ENCODE measurements around the gene DBNL.
A peak's percentile ranks its signal among the peaks of the same experiment; 100 is the strongest.
"Not testable (repeated sequence)": the region's sequence is repeated elsewhere in the genome, so short reads cannot be mapped to it uniquely, and the experiment has no call there.

DBNL gene

DNA sequence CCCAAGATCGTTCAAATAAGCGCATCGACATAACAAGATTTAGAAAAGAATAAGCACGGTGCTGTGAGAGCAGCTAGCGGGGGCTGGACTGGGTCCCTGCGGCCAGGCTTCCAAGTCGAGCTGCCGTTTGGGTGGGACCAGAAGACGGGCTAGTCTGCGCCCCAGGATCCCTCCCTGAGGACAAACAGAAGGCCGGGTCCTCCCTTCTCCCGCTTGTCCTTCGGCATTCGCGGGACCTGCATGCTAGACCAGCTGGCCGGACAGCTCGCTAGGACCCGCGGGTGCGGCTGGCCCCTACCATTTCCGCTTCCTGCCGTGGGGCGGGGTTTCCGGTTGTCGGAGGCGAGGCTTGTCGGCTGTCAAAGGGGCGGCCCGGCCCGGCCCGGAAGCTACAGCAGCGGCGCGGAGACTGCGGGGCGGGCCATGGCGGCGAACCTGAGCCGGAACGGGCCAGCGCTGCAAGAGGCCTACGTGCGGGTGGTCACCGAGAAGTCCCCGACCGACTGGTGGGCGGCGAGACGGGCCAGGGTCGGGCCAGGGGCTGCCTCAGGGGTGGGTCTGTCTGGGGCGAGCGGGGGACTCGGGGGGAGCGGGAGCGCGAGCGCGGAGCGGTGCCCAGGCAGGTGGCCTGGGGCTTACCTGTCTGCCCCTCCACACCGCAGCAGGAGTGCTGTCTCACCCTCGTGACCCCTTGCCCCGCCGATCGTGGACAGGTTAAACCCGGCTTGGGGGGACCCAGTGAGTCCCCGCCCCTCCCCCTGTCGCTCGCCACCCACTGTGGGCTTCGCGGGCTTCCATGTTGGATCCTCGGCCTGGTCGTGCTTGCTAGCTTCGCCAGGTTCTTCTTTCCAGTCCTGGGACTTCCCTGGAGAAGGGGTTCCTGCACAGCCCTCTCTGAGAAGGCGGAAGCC, at the start of gene DBNL:
Gene DBNL, plus strand, starts transcription at position 388 of the 911 bp plus-strand sequence. Its CDS starts 36 bp downstream, at position 424.
- DNase-seq (ENCODE audit: low spot score), result peak; percentile 94
- TF ChIP-seq, protein P1, sequence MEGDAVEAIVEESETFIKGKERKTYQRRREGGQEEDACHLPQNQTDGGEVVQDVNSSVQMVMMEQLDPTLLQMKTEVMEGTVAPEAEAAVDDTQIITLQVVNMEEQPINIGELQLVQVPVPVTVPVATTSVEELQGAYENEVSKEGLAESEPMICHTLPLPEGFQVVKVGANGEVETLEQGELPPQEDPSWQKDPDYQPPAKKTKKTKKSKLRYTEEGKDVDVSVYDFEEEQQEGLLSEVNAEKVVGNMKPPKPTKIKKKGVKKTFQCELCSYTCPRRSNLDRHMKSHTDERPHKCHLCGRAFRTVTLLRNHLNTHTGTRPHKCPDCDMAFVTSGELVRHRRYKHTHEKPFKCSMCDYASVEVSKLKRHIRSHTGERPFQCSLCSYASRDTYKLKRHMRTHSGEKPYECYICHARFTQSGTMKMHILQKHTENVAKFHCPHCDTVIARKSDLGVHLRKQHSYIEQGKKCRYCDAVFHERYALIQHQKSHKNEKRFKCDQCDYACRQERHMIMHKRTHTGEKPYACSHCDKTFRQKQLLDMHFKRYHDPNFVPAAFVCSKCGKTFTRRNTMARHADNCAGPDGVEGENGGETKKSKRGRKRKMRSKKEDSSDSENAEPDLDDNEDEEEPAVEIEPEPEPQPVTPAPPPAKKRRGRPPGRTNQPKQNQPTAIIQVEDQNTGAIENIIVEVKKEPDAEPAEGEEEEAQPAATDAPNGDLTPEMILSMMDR (IDR thresholded peaks at IDR 0.05; ENCODE audit: extremely low read depth, missing control alignments), result no peak

DNA sequence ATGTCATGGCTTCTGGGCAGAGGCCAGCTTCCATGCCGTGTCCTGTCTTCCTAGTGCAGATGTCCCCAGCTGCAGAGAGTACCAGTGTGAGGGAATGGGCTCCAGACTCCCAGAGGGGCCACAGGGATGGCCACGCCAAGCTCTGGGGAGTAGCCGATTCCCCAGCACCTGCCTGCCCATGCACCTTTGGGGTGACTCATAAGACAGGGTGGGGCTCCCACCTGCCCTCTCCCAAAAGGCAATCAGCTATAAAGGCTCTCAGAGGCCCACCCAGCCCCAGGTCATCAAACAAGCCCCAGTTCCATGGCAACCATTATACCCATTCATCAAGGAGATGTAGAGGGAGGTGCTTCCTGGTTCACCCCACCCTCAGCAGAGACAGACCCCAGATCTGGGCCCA, 47.0 kb upstream of the DBNL start, which contains the start of gene SPDYE1:
Gene SPDYE1, plus strand, starts transcription at position 366 of the 400 bp plus-strand sequence. CDS start 2,053 bp downstream, outside the sequence.
- not testable (repeated sequence) for DNase-seq (ENCODE audit: low spot score)

DNA sequence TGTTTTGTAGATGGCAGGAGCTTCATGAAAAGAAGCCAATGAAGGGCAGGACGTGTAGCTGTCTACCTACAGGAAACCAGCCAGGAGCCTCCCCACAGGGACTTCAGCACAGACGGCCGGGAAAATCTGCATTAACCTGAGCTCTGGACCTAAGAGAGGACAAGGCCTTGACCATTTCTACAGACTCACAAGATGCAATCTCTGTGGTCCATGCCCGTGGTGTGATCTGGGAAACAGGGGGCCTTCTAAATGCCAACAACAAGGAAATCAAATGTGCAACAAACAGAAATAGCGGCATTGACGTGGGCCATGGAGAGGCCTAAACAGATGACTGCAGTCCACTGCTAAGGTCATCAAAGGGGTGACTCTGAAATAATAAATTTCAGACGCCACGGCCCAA, 32.4 kb upstream of the DBNL start:
- not testable (repeated sequence) for DNase-seq (ENCODE audit: low spot score)

DNA sequence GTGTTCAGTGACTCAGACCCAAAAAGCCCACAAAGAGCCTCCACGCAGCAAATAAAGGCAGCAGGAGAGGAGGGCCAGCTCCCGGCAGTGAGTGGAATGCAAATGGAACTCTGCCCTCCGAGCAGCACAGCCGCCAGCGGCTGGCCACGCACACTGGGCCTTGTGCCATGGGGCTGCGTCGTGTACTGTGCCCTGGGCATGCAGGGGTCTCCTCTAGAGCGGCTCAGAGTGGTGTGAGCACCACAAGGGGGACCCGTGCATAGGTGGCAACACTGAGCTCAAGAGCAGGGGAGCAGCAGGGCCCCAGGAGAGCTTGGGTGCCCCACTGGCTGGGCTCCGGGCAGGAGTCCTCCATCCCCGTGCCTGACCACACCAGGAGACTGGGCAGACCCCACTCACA, 29.4 kb upstream of the DBNL start:
- not testable (repeated sequence) for DNase-seq (ENCODE audit: low spot score)

DNA sequence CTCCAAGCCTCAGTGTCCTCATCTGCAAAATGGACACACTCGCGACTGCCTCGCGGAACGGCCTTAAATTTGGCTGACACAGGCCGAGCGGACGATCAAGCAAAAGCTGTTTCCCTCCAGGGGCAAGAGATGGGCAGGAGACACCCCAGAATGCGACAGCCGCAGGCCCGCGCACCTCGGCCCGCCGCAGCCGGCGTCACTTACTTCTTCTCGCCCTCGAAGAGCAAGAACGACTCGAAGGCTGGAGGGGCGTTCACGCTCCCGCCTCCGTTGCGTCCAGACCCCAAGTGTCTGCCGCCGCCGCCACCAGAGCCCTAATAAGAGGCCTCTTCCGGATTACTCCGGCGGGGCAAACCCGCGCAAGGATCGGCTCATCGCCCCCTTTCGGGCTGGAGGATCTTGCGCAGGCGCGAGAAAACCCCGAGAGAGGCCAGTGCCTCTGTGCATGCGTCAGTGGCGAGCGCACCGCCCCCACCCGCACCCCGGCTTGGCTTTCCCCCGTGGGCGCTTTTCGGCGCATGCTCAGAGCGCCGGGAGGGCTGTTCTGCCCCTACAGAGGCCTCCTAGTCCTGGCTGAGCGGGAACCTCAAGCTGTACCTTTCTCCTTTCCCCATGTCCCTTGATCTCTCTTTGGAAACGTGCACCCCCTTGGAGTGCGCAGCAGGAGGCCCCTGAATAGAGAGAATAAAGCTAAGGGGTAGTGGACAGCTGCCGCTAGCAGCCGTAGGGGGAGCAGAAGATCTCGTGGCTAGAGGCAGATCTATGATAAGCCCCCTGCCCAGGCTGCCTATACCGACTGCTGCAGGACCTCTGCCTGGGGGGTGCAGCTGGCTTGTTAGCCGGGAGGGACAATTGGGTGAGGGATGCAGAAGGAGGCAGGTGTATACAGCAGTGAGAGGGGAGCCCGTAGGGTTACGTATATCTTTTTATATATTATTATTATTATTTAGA, 25.4 kb upstream of the DBNL start:
- TF ChIP-seq, protein P1 (IDR thresholded peaks at IDR 0.05; ENCODE audit: extremely low read depth, missing control alignments), result peak; percentile 61
- DNase-seq (ENCODE audit: low spot score), result peak; percentile 97

DNA sequence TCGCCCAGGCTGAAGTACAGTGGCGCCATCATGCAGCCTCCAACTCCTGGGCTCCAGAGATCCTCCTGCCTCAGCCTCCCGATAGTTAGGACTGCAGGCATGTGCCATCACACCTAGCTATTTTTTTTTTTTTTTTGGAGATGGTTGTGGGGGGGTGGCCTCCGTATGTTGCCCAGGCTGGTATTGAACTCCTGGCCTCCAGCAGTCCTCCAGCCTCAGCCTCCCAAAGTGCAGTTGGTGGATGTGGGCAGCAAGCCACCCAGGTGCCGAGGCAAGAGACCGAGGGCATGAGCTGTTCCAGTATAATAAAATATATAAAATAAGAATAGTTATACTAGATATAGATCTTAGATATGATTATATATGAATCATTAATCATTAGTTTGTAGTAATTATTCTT, 24.7 kb upstream of the DBNL start:
- DNase-seq (ENCODE audit: low spot score), result not testable (repeated sequence)

DNA sequence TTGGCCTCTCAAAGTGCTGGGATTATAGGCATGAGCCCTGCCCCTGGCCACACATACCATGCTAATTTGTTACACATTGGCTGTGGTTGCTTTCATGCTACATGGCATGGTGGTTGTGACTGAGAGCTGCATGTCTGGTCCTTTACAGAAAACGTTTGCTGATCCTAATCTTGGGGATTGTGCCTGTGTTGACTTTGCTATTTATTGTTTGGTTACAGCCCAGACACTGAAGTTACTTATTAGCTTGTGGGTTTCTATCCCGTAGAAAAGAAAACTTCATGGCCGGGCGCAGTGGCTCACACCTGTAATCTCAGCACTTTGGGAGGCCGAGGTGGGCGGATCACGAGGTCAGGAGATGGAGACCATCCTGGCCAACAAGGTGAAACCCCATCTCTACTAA, 22.4 kb upstream of the DBNL start:
- not testable (repeated sequence) for DNase-seq (ENCODE audit: low spot score)

DNA sequence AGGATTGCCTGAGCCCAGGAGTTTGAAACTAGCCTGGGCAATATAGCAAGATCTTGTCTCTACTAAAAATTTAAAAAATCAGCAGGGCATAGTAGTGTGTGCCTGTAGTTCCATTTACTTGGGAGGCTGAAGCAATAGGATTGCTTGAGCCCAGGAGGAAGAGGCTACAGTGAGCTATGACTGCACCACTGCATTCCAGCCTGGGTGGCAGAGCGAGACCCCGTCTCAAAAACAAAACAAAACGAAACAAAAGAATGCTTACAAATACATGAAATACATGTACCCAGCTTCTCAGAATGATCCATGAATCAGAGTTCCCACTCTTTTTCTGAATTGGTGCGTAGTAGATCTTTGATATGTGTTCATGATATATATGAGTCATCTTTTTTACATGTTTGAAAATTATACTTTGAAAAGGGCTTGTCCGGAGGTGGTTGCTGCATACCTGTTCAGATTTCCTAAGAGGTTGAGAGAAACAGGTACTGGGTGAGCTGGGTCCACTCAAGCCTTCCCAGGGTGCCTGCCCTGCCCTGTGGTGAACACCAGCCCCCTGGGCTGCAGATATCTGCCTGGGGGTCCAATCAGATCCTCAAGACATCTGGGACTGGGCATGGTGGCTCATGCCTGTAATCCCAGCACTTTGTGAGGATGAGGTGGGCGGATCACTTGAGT, 21.6 kb upstream of the DBNL start:
- DNase-seq (ENCODE audit: low spot score), result not testable (repeated sequence)

DNA sequence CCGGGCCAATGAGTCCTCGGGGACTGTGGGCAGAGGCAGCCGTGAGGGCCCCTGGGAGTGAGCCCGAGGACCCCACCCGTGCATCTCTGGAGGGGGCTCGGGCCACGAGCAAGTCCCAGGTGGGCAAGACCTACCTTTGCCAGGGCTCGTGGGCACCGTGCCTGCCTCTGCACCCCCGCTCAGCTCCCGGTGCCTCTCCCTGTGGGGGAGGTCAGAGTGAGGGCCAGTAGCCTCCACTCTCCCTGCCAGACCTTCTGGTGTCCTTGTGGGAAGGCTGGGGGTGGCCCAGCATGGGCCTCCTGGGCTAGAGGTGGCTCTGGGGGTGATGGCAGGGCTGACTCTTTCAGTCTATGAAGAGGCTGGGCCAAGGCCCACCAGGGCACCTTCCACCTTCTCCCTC, 15.1 kb upstream of the DBNL start:
- not testable (repeated sequence) for DNase-seq (ENCODE audit: low spot score)

DNA sequence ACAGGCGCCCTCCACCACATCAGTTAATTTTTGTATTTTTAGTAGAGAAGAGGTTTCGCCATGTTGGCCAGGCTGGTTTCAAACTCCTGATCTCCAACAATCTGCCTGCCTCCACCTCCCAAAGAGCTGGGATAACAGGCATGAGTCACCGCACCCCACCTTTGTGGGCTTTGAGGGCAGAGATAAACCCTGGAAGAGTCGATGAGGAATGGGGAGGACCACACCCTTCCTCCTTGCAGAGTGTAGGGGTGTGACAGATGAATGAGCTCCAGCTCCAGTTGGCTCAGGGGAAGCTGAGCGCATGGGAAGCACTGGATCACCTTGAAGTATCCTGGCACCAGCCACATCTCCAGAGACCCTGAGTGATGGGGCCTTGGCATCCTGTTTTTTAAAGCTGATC, 14.5 kb upstream of the DBNL start:
- DNase-seq (ENCODE audit: low spot score), result not testable (repeated sequence)

DNA sequence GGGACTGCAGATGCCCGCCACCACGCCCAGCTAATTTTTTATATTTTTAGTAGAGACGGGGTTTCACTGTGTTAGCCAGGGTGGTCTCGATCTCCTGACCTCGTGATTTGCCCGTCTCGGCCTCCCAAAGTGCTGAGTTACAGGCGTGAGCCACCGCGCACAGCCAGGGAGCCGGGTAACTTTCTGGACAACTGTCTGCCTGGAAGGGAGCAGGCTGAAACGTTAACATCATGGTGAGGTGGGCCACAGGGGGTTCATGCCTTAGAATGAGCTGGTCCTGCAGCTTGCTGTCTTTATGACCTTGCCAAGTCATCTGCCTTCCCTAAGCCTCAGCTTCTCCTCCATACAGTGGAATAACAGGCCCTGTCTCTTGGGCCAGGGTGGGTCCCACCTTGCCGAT, 13.2 kb upstream of the DBNL start:
- DNase-seq (ENCODE audit: low spot score), result not testable (repeated sequence)

DNA sequence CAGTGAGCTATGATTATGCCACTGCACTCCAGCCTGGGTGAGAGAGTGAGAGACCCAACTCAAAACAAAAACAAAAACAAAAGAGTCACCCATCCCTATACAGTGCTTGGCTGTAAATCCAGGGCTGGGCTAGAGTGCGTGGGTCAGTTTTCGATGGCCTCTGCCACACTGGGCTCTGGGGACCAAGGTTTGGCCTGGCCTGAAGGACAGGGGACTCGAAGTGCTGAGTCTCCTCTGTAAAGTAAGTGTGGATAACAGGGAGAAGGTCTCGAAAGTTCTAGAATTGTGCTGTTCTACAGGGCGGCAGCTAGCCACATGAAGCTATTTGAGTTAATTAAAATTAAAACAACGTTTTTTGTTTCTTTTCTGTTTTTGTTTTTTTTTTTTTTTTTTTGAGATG, 12.5 kb upstream of the DBNL start:
- DNase-seq (ENCODE audit: low spot score), result not testable (repeated sequence)

DNA sequence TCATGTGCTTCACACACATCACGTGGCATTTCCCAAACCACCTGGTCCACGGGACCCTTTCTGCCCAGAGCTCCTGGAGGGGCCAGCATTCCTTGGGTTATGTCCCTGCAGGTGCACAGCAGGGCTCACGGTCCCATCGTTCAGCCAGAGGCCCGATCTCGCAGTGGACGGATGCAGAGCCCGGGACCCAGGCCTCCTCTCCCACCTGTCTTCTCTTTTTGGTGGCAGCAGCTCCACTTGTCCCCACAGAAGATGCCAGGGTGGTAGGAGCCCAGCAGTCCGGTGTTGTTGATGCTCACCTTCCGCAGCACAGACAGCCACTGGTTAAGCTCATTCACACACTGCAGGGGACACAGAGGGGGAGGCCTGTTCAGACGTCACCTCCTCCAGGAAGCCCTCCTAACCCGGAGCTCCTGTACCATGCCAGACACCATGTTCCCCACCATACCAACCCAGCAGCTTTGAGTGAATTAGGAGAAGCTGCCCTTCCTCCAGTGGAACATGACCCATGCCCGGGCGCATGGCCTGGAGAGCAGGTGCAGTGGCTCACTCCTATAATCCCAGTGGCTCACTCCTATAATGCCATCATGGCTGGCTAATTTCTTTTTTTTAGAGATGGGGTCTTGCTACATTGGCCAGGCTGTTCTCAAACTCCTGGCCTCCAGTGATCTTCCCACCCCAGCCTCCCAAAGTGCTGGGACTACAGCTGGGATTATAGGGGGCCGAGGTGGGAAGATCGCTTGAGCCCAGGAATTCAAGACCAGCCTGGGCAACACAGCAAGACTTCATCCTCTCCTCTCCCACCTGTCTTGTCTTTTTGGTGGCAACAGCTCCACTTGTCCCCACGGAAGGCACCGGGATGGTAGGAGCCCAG, 10.3 kb upstream of the DBNL start:
- not testable (repeated sequence) for DNase-seq (ENCODE audit: low spot score)

DNA sequence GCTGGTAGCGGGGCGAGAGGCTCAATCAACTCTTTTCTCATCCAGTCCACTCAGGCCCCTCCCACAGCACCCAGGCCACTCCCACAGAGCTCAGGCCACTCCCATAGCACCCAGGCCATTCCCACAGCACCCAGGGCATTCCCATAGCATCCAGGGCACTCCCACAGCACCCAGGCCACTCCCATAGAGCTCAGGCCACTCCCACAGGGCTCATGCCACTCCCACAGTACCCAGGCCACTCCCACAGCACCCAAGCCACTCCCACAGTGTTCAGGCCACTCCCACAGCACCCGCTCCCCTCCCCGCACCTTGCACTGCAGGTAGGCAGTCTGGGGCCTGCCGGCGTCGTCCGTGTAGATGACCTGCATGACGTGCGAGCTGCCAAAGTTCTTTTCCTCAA, 8.1 kb upstream of the DBNL start:
- DNase-seq (ENCODE audit: low spot score), result not testable (repeated sequence)

DNA sequence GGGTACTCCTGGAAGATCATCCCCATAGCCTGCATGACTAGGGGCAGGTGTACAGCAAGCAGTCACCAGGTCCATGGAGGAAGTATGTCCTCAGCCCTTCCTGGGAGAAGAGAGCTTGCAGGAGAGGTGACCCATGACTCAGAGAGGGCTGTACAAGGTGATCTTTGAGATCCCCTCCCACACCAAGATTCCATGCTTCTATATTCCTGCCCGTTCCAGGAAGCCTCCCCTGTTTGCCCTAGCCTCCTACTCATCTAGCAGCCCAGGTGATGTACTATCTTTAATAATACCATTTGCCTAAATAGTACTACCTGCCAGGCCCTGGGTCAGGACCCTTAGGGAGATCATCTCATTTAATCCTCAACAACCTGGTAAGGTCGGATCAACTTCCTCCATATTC, 6.6 kb upstream of the DBNL start:
- not testable (repeated sequence) for DNase-seq (ENCODE audit: low spot score)

DNA sequence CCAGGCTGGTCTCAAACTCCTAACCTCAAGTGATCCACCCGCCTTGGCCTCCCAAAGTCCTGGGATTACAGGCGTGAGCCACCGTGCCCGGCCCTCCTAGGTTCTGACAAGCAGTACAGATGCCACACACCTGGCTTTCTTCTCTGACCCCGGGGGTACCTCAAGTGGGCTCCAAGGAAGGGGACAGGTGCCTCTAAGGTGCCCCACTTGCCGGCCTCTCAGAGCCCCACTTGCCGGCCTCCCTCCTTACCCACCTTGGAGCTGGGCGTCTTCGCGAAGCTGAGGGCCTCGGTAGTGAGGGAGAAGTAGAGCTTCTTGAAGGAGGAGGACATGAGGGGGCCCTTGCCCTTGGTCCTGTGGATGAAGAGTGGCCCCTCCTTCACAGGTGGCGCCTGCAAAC, 5.9 kb upstream of the DBNL start:
- not testable (repeated sequence) for DNase-seq (ENCODE audit: low spot score)

DNA sequence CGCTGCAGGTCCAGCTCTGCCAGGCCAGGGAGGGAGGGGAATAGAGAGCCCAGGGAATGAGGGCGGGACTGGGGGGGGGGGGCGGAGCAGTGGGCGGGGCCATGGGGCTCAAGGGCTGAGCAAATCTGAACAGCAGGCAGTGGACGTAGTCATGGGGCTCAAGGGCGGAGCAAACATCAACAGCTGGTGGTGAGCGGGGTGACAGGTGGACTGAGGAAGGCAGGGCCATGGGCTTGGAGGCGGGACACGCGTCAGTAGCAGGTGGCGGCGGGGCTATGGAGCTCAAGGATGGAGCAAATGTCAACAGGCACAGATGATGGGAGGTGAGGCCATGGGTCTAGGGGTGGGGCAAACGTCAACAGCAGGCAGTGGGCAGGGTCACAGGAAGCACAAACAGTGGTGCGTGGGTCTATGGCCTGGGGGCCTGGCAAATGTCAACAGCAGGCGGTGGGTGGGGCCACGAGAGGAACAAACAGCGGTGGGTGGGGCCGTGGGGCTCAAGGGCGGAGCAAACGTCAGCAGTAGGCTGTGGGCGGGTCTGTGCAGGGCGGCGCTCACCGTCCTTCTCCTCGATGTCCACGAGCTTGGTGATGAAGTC, 5.4 kb upstream of the DBNL start:
- peak; percentile 73 for DNase-seq (ENCODE audit: low spot score)
